ENCODE measurements around the gene PCDHB6.
"Not testable (repeated sequence)": the region's sequence is repeated elsewhere in the genome, so short reads cannot be mapped to it uniquely, and the experiment has no call there.

Gene PCDHB6

DNA sequence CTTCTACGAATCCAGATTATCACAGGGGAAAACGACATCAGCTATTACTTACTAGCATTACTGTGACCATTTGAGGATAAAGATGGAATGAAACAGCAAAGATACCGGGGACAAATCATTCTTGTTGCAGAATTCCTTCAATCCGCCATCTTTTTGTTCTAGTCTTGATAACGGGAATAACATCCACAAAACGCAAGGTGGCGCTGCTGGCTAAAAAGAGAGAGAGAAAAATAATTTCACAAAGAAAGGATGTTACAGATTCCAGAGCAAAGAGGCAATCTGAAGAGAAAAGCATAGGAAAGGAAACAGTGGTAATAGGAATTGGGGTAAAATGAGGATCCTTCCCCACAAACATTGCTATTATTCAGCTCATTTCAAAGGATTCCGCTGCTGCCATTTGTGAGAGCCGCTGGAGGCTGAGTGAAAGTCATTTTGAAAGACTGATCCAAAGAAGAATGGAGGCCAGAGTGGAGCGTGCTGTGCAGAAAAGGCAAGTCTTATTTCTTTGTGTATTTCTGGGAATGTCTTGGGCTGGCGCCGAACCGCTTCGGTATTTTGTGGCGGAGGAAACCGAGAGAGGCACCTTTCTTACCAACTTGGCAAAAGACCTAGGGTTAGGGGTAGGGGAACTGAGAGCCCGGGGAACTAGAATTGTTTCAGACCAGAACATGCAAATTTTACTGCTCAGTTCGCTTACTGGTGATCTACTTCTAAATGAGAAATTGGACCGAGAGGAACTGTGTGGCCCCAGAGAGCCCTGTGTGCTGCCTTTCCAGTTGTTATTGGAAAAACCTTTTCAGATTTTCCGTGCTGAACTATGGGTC, 22.7 kb downstream of the PCDHB6 start, which contains the start of gene PCDHB7:
PCDHB7 (plus strand) TSS at position 264 of the 824 bp plus-strand sequence; CDS start at position 456, 192 bp downstream.
- no peak for DNase-seq (ENCODE audit: low read depth)

GRCh38 chr5:141174291-141175104, 24.6 kb downstream of the PCDHB6 start:
- not testable (repeated sequence) for DNase-seq (ENCODE audit: low read depth)

- DNase-seq (ENCODE audit: low read depth), result no peak
Measured at GRCh38 chr5:141175933-141176332, 26.1 kb downstream of the PCDHB6 start.

DNA sequence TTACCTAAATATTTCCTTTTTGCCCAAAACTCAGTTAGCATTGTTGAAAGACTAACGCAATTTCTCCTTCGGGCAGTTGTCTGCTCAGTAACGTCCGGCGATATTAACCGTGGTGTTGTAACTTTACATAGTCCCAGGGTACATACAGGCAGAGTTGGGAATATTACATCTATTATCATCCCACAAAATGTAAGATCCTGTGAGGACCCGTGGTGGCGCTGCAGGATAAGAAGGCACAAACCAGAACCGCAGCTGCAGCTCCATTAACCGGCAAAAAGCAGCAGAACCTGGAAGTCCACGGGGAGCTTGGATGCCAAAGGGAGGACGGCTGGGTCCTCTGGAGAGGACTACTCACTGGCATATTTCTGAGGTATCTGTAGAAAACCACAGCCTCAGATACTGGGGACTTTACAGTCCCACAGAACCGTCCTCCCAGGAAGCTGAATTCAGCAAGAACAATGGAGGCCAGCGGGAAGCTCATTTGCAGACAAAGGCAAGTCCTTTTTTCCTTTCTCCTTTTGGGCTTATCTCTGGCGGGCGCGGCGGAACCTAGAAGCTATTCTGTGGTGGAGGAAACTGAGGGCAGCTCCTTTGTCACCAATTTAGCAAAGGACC, 27.8 kb downstream of the PCDHB6 start, which contains the start of gene PCDHB8:
PCDHB8 (plus strand) TSS at position 214 of the 615 bp plus-strand sequence; CDS start at position 459, 245 bp downstream.
- not testable (repeated sequence) for DNase-seq (ENCODE audit: low read depth)

DNA sequence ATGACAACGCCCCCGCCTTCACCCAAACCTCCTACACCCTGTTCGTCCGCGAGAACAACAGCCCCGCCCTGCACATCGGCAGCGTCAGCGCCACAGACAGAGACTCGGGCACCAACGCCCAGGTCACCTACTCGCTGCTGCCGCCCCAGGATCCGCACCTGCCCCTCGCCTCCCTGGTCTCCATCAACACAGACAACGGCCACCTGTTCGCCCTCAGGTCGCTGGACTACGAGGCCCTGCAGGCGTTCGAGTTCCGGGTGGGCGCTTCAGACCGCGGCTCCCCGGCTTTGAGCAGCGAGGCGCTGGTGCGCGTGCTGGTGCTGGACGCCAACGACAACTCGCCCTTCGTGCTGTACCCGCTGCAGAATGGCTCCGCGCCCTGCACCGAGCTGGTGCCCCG, 29.5 kb downstream of the PCDHB6 start:
- DNase-seq (ENCODE audit: low read depth), result not testable (repeated sequence)

DNA sequence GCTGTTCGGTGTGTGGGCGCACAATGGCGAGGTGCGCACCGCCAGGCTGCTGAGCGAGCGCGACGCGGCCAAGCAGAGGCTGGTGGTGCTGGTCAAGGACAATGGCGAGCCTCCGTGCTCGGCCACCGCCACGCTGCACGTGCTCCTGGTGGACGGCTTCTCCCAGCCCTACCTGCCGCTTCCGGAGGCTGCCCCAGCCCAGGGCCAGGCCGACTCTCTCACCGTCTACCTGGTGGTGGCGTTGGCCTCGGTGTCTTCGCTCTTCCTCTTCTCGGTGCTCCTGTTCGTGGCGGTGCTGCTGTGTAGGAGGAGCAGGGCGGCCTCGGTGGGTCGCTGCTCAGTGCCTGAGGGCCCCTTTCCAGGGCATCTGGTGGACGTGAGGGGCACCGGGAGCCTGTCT, 30.0 kb downstream of the PCDHB6 start:
- DNase-seq (ENCODE audit: low read depth), result not testable (repeated sequence)

- DNase-seq (ENCODE audit: low read depth), result no peak
Measured at GRCh38 chr5:141180313-141180712, 30.5 kb downstream of the PCDHB6 start.

GRCh38 chr5:141182248-141182647, 32.4 kb downstream of the PCDHB6 start, which contains the start of gene PCDHB16:
Gene PCDHB16, plus strand, starts transcription at chr5:141182387. Its CDS starts 173 bp downstream, at chr5:141182560.
- no peak for DNase-seq (ENCODE audit: low read depth)

DNA sequence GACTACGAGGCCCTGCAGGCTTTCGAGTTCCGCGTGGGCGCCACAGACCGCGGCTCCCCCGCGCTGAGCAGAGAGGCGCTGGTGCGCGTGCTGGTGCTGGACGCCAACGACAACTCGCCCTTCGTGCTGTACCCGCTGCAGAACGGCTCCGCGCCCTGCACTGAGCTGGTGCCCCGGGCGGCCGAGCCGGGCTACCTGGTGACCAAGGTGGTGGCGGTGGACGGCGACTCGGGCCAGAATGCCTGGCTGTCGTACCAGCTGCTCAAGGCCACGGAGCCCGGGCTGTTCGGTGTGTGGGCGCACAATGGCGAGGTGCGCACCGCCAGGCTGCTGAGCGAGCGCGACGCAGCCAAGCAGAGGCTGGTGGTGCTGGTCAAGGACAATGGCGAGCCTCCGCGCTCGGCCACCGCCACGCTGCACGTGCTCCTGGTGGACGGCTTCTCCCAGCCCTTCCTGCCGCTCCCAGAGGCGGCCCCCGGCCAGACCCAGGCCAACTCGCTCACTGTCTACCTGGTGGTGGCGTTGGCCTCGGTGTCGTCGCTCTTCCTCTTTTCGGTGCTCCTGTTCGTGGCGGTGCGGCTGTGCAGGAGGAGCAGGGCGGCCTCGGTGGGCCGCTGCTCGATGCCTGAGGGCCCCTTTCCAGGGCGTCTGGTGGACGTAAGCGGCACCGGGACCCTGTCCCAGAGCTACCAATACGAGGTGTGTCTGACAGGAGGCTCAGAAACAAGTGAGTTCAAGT, 34.4 kb downstream of the PCDHB6 start:
- DNase-seq (ENCODE audit: low read depth), result not testable (repeated sequence)

DNA sequence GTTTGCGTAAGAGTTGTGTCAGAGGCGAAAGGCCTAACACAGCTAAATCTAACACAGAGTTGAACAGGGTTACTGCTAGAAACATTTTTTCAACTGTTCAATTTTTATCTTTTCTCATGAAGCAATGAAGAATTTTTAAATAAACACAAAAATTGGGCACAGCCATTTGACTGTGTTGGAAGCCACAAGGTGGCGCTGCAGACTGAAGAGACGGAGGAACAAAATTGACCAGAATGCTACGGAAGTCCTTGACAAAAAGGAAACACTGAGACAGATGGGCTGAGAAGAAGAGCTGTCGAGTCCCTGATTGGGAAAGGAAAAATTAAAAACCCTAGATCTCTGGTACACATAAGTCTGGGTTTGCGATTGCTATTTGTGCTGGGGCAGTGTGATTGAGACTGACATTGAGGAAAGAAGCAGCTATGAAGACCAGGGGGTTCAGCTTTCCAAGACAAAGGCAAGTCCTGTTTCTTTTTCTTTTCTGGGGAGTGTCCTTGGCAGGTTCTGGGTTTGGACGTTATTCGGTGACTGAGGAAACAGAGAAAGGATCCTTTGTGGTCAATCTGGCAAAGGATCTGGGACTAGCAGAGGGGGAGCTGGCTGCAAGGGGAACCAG, 37.1 kb downstream of the PCDHB6 start, which contains the start of gene PCDHB9:
PCDHB9 (plus strand) TSS at position 265 of the 616 bp plus-strand sequence; CDS start at position 423, 158 bp downstream.
- no peak for DNase-seq (ENCODE audit: low read depth)

DNA sequence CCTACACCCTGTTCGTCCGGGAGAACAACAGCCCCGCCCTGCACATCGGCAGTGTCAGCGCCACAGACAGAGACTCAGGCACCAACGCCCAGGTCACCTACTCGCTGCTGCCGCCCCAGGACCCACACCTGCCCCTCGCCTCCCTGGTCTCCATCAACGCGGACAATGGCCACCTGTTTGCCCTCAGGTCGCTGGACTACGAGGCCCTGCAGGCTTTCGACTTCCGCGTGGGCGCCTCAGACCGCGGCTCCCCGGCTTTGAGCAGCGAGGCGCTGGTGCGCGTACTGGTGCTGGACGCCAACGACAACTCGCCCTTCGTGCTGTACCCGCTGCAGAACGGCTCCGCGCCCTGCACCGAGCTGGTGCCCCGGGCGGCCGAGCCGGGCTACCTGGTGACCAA, 38.8 kb downstream of the PCDHB6 start:
- not testable (repeated sequence) for DNase-seq (ENCODE audit: low read depth)

GRCh38 chr5:141189131-141189530, 39.3 kb downstream of the PCDHB6 start:
- DNase-seq (ENCODE audit: low read depth), result not testable (repeated sequence)

DNA sequence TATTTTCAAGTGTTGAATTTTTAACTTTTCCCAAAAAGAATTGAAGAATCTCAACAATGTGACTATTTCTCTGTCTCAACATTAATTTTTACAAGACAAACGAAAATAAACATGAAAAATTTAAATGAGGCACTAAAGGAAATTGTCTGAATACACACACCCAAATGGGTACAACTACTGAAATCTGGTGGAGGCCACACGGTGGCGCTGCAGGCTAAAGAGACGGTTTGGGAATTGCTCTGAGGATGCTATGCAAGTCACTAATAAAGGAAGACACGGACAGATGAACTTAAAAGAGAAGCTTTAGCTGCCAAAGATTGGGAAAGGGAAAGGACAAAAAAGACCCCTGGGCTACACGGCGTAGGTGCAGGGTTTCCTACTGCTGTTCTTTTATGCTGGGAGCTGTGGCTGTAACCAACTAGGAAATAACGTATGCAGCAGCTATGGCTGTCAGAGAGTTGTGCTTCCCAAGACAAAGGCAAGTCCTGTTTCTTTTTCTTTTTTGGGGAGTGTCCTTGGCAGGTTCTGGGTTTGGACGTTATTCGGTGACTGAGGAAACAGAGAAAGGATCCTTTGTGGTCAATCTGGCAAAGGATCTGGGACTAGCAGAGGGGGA, 42.4 kb downstream of the PCDHB6 start, which contains the start of gene PCDHB10:
PCDHB10 (plus strand) TSS at position 244 of the 616 bp plus-strand sequence; CDS start at position 444, 200 bp downstream.
- no peak for DNase-seq (ENCODE audit: low read depth)

DNA sequence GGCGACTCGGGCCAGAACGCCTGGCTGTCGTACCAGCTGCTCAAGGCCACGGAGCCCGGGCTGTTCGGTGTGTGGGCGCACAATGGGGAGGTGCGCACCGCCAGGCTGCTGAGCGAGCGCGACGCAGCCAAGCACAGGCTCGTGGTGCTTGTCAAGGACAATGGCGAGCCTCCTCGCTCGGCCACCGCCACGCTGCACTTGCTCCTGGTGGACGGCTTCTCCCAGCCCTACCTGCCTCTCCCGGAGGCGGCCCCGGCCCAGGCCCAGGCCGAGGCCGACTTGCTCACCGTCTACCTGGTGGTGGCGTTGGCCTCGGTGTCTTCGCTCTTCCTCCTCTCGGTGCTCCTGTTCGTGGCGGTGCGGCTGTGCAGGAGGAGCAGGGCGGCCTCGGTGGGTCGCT, 44.5 kb downstream of the PCDHB6 start:
- not testable (repeated sequence) for DNase-seq (ENCODE audit: low read depth)

- DNase-seq (ENCODE audit: low read depth), result no peak
Measured at GRCh38 chr5:141196363-141196762, 46.5 kb downstream of the PCDHB6 start.

GRCh38 chr5:141199359-141200235, 49.7 kb downstream of the PCDHB6 start, which contains the start of gene PCDHB11:
Gene PCDHB11, plus strand, starts transcription at chr5:141199627. Its CDS starts 148 bp downstream, at chr5:141199775.
- no peak for DNase-seq (ENCODE audit: low read depth)

- not testable (repeated sequence) for DNase-seq (ENCODE audit: low read depth)
Measured at GRCh38 chr5:141201126-141201525, 51.3 kb downstream of the PCDHB6 start.

DNA sequence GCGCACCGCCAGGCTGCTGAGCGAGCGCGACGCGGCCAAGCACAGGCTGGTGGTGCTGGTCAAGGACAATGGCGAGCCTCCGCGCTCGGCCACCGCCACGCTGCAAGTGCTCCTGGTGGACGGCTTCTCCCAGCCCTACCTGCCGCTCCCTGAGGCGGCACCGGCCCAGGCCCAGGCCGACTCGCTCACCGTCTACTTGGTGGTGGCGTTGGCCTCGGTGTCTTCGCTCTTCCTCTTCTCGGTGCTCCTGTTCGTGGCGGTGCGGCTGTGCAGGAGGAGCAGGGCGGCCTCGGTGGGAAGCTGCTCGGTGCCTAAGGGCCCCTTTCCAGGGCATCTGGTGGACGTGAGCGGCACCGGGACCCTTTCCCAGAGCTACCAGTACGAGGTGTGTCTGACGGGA, 51.8 kb downstream of the PCDHB6 start:
- not testable (repeated sequence) for DNase-seq (ENCODE audit: low read depth)

Data from activated T-cell treated with anti-CD3 and anti-CD28 coated beads for 48 hours (primary cell).